Adipocyte (in vitro differentiated cells): ENCODE results near the gene GPR61.

ENCODE experiments used
- DNase-seq: peaks from one replicate; pipeline ENCODE4 v3.0.0-alpha.2; 2015; ENCODE audit warnings: low read depth
- H3K27me3 ChIP-seq: replicated peaks from 2 replicates; pipeline ENCODE4 v1.7.0; 2013; ENCODE audit warnings: mild to moderate bottlenecking, low read length, moderate library complexity; ENCODE audit not compliant: control insufficient read depth, insufficient read depth
- H3K36me3 ChIP-seq: 2 replicates; pipeline ENCODE4 v1.7.0; 2013; ENCODE audit warnings: low read length, mild to moderate bottlenecking, moderate library complexity; ENCODE audit not compliant: control insufficient read depth, insufficient read depth, severe bottlenecking
- H3K4me1 ChIP-seq: 2 replicates; pipeline ENCODE4 v1.7.0; 2013; ENCODE audit warnings: mild to moderate bottlenecking, low read length, moderate library complexity; ENCODE audit not compliant: control insufficient read depth, insufficient read depth
- H3K4me3 ChIP-seq: 2 replicates; pipeline ENCODE4 v1.7.0; 2013; ENCODE audit warnings: mild to moderate bottlenecking, low read length, moderate library complexity
- H3K9ac ChIP-seq: 2 replicates; pipeline ENCODE4 v1.7.0; 2013; ENCODE audit warnings: mild to moderate bottlenecking, low read length, moderate library complexity
- H3K9me3 ChIP-seq: 2 replicates; pipeline ENCODE4 v1.7.0; 2013; ENCODE audit warnings: mild to moderate bottlenecking, low read length, moderate library complexity; ENCODE audit not compliant: control insufficient read depth

The GPR61 gene

DNA sequence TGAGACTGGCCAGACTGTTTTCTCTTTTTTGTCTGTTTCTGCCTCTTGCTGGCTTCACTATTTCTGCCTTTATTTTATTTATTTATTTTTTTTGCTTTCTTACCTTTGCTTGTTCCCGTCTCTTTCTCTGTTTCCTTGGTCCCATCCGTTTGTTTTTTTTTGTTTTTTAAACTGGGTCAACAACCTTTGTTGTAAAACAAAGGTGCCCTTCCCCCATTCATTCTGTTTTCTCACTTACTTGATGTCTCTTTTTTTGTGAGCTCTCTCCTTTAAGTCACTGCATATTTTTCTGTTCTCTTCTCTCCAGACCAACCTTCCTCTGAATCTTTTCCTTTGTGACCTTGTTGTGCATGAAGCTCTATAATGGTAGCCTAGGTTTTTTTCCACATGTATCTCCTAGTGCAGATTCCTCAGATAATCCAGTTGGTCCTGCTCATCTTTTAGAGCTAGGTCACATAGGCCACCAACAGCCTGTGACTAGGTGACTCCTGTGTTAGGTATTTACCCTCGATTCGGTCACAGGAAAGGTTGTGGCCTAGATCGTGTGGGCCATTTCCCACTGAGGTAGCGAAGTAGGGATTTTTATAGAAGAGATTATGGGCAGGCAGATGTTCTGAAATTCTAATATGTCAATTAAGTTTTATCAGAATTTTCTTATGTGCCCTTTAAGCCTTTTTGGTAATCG, 24.7 kb downstream of the GPR61 start:
- peaks cover 30% of the 10 kb centered on the region for H3K4me1 ChIP-seq
- H3K27me3 ChIP-seq = no peaks in the 10 kb centered on the region
- H3K9ac ChIP-seq = no peak overlapping the region
- H3K36me3 ChIP-seq = no peaks in the 10 kb centered on the region
- no peak overlapping the region for H3K4me3 ChIP-seq
- no peak for DNase-seq
- no peaks in the 10 kb centered on the region for H3K9me3 ChIP-seq

GRCh38 chr1:109565241-109565640, 25.6 kb downstream of the GPR61 start:
- Histone ChIP-seq H3K9ac (no peak overlapping the region), H3K4me1 (peaks cover 26% of the 10 kb centered on the region), H3K27me3 (no peaks in the 10 kb centered on the region), H3K9me3 (no peaks in the 10 kb centered on the region), H3K36me3 (no peaks in the 10 kb centered on the region), H3K4me3 (no peak overlapping the region)
- DNase-seq = no peak

DNA sequence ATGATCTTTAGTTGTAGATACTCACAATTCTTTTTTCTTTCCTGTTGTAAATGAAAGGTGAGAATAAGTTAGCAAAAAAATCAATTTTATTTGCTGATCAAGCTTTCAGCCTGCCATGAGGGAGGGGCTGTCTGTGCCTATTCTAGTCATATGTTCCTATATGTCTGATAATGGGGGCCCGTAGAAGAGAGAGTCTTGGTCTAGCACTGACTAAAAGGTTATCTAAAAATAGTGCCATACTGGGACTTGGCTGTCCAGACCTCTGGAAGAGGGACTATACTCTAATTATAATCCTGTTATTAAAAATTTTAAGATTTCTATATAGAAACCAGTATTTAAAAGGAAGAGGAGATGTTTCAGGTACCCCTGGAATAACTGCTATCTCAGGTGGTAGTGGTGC, 27.3 kb downstream of the GPR61 start:
- Histone ChIP-seq H3K36me3 (no peaks in the 10 kb centered on the region), H3K4me1 (peaks cover 27% of the 10 kb centered on the region), H3K4me3 (no peak overlapping the region), H3K9ac (no peak overlapping the region), H3K9me3 (no peaks in the 10 kb centered on the region), H3K27me3 (no peaks in the 10 kb centered on the region)
- DNase-seq = no peak

DNA sequence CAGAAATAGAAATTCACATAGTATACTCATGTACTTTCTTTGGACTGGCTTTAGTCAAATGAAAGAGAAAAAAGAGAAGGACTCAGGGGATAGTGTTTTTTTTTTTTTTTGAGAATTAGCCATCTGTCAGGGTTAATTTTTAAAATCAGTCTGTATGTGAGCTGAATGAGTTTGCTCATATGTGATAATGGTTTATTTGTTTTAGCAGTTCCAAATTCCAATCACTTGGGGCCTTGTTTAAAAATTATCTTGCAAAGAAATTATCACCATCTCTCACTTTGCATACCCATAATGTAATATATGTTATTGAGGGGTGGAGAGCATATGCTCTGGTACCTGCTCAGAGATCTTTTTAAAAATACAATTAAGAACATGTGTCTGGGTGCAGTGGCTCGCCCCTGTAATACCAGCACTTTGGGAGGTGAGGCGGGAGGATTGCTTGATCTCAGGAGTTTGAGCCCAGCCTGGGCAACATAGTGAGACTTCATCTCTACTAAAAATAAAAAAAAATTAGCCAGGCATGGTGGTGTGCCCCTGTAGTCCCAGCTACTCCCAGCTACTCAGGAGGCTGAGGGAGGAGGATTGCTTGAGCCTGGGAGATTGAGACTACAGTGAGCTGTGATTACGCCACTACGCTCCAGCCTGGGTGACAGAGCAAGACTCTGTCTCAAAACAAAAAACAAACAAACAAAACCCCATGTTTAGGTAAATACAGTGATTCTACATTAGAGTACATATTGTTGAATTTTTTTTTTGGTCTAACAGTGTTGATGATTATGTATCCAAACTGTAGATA, 28.4 kb downstream of the GPR61 start:
- H3K36me3 ChIP-seq = no peaks in the 10 kb centered on the region
- no peak for DNase-seq
- no peak overlapping the region for H3K4me3 ChIP-seq
- no peaks in the 10 kb centered on the region for H3K27me3 ChIP-seq
- peaks cover 23% of the 10 kb centered on the region for H3K4me1 ChIP-seq
- no peak overlapping the region for H3K9ac ChIP-seq
- no peaks in the 10 kb centered on the region for H3K9me3 ChIP-seq

DNA sequence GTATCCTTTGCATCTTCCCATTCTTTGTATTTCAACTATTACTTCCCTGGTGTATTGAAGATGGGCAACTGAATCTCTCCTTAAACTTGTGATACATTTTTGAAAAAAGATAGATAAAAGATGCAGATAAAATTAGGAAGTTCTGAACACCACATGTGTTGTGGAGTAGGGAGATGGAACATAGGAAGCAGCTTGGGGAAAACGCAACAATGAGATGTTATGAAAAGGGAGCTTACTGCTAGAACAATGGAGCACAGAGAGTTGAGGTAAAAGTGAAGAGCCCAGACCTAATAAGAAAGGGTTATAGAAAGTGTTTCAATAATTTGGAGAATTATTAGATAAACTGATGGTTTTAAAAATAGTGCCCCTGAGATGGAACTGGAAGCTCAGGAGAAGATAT, 29.7 kb downstream of the GPR61 start:
- H3K27me3 ChIP-seq = no peaks in the 10 kb centered on the region
- no peak overlapping the region for H3K9ac ChIP-seq
- no peak for DNase-seq
- peaks cover 13% of the 10 kb centered on the region for H3K4me1 ChIP-seq
- H3K9me3 ChIP-seq = no peaks in the 10 kb centered on the region
- H3K4me3 ChIP-seq = no peak overlapping the region
- H3K36me3 ChIP-seq = peaks cover 1% of the 10 kb centered on the region

GRCh38 chr1:109570414-109570813, 30.7 kb downstream of the GPR61 start:
- no peak overlapping the region for H3K9ac ChIP-seq
- DNase-seq = peak; percentile 43

DNA sequence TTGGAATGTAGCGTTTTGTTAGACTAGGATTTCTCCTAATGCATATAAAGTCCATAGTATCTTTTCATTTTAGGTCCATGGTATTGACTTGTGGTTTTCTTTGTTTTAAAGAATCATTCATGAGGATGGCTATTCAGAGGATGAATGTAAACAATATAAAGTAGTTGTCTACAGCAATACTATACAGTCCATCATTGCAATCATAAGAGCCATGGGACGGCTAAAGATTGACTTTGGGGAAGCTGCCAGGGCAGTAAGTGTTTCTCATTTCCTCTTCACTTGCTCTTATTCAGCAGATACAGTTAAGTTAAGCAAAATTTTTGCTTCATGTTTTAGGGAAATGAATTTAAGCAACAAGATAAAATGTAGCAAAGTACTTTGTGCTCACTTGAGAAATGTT, 34.1 kb downstream of the GPR61 start:
- Histone ChIP-seq H3K4me1 (peaks cover 11% of the 10 kb centered on the region), H3K9ac (no peak overlapping the region), H3K36me3 (peaks cover 20% of the 10 kb centered on the region), H3K9me3 (no peaks in the 10 kb centered on the region), H3K27me3 (no peaks in the 10 kb centered on the region), H3K4me3 (no peak overlapping the region)
- DNase-seq = no peak

More at GRCh38 chr1:109570414-109570813, 30.7 kb downstream of the GPR61 start:
- Histone ChIP-seq H3K9me3 (no peaks in the 10 kb centered on the region), H3K4me1 (peaks cover 10% of the 10 kb centered on the region), H3K36me3 (peaks cover 6% of the 10 kb centered on the region), H3K27me3 (no peaks in the 10 kb centered on the region), H3K4me3 (no peak overlapping the region)

- Histone ChIP-seq H3K9me3 (no peaks in the 10 kb centered on the region), H3K4me3 (no peak overlapping the region), H3K9ac (no peak overlapping the region), H3K36me3 (peaks cover 58% of the 10 kb centered on the region), H3K4me1 (peaks cover 10% of the 10 kb centered on the region), H3K27me3 (no peaks in the 10 kb centered on the region)
- no peak for DNase-seq
These were observed 39.3 kb downstream of the GPR61 start for GRCh38 chr1:109578947-109579443.

- H3K9me3 ChIP-seq = no peaks in the 10 kb centered on the region
- H3K9ac ChIP-seq = no peak overlapping the region
- DNase-seq = no peak
- H3K4me1 ChIP-seq = peaks cover 10% of the 10 kb centered on the region
- H3K4me3 ChIP-seq = no peak overlapping the region
- H3K27me3 ChIP-seq = no peaks in the 10 kb centered on the region
- H3K36me3 ChIP-seq = peaks cover 60% of the 10 kb centered on the region
These were observed 39.8 kb downstream of the GPR61 start for GRCh38 chr1:109579491-109579890.

DNA sequence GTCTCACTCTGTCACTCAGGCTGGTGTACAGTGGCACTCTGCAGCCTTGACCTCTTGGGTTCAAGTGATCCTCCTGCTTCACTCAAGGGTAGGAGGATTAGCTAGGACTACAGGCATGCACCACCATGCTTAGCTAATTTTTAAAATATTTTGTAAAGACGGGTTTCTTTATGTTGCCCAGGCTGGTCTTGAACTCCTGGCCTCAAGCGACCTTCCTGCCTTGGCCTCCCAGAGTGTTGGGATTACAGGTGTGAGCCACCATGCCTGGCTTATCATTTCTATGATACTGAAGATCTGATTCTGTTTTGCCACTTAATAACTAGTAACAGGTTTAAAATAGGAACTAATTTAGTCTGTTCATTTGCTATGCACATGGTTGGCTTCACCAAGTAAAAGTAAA, 42.3 kb downstream of the GPR61 start:
- Histone ChIP-seq H3K36me3 (peaks cover 76% of the 10 kb centered on the region), H3K9me3 (no peaks in the 10 kb centered on the region), H3K9ac (no peak overlapping the region), H3K4me3 (no peak overlapping the region), H3K4me1 (peaks cover 10% of the 10 kb centered on the region), H3K27me3 (no peaks in the 10 kb centered on the region)
- no peak for DNase-seq

GRCh38 chr1:109584766-109585165, 45.1 kb downstream of the GPR61 start:
- H3K9me3 ChIP-seq = no peaks in the 10 kb centered on the region
- no peaks in the 10 kb centered on the region for H3K27me3 ChIP-seq
- peaks cover 80% of the 10 kb centered on the region for H3K36me3 ChIP-seq
- H3K9ac ChIP-seq = no peak overlapping the region
- DNase-seq = no peak
- H3K4me1 ChIP-seq = no peaks in the 10 kb centered on the region
- no peak overlapping the region for H3K4me3 ChIP-seq
